GM06990 (cell line): ENCODE measurements around the gene VPS11.
A peak's percentile ranks its signal among the peaks of the same experiment; 100 is the strongest.

Source experiments
- DNase-seq: peaks from one replicate; pipeline ENCODE4 v3.0.0-alpha.2; 2011; ENCODE audit not compliant: insufficient read length; ENCODE audit errors: extremely low read depth
- H3K27me3 ChIP-seq: replicated peaks from 2 replicates; pipeline ENCODE4 v1.6.0; 2011; ENCODE audit warnings: low read length; ENCODE audit not compliant: control insufficient read depth, insufficient read depth
- H3K36me3 ChIP-seq: 2 replicates; pipeline ENCODE4 v1.5.1; 2011; ENCODE audit warnings: low read length; ENCODE audit not compliant: control insufficient read depth, insufficient read depth
- H3K4me3 ChIP-seq: replicated peaks from 2 replicates; pipeline ENCODE4 v1.5.1; 2011; ENCODE audit warnings: low read depth, mild to moderate bottlenecking, control low read depth, low read length
- CTCF ChIP-seq: IDR thresholded peaks from 2 replicates; pipeline ENCODE4 v1.5.1; 2011; ENCODE audit warnings: low read length, control low read depth, mild to moderate bottlenecking, inconsistent platforms; ENCODE audit not compliant: insufficient read depth, poor library complexity, severe bottlenecking

Gene VPS11

DNA sequence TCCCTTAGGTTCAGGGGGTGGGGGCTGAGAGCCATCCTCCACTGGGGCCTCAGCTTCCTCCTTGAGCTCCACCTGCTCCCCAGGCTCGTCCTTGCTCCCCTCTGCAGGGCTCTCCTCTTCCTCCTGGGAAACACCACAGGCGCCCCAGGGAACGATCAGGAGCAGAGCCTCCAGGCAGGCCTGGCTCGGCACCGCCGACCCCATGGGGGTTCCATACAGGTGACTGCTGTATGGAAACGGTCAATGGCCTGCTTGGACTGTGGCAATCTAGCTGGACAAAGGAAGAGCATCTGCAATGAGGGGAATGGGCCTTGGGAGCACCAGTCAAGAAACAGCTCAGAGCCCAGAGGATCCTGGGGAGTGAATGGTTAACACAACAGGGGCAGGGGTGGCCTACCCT is 18.5 kb upstream of the VPS11 start:
- H3K4me3 ChIP-seq, result no peak overlapping the region
- TF ChIP-seq CTCF, result no peak
- peaks cover 70% of the 10 kb centered on the region for H3K36me3 ChIP-seq
- H3K27me3 ChIP-seq, result no peaks in the 10 kb centered on the region
- DNase-seq, result no peak

DNA sequence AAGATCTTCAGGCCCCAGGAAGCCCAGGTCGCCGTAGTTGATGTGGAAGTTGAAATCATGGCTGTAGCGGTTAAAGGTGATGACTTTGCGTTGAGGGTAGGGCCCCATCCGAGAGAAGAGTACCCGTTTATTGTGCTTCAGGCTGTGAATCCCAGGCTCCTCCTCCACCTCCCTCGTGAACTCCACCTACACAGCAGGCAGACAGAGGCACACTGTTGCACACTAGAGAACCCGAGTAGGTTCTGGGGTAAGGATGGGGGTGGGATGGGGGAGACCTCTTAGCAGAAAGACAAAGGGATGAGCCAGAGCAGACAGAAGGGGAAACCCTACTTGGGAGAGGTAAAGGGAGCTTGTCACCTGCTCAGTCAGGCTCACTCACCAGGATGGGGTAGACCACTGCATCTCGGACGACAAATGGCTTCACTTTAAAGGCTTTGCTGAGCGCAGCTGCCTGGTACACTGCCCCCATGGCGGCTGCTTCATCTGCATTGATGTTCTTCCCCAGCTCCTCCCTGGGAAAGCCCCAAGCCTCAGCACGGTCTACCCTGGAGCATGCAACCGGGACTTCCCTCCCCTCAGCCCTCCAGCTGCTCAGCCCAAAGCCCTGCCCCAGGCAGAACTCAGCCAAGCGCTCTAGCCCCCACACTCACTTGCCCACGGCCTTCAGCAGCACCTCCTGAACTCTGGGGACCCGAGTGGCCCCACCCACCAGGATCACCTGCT is 16.0 kb upstream of the VPS11 start:
- peak; percentile 62 for DNase-seq
- H3K36me3 ChIP-seq, result peaks cover 63% of the 10 kb centered on the region

GRCh38 chr11:119052163-119052814 is 15.3 kb upstream of the VPS11 start:
- Histone ChIP-seq H3K4me3 (peak overlapping the region; percentile 28; the same call in 1 of the 2 replicates), H3K27me3 (no peaks in the 10 kb centered on the region), H3K36me3 (peaks cover 60% of the 10 kb centered on the region)
- TF ChIP-seq CTCF, result no peak
- no peak for DNase-seq

More for the DNA sequence above, 16.0 kb upstream of the VPS11 start:
- Histone ChIP-seq H3K27me3 (no peaks in the 10 kb centered on the region), H3K4me3 (peak overlapping the region; percentile 53)
- no peak for TF ChIP-seq CTCF

GRCh38 chr11:119054418-119054817 is 13.2 kb upstream of the VPS11 start:
- H3K36me3 ChIP-seq, result peaks cover 41% of the 10 kb centered on the region
- H3K27me3 ChIP-seq, result no peaks in the 10 kb centered on the region
- no peak for TF ChIP-seq CTCF
- DNase-seq, result no peak
- no peak overlapping the region for H3K4me3 ChIP-seq

GRCh38 chr11:119055901-119056300 is 11.7 kb upstream of the VPS11 start:
- Histone ChIP-seq H3K4me3 (peak overlapping the region; percentile 99), H3K36me3 (peaks cover 35% of the 10 kb centered on the region), H3K27me3 (no peaks in the 10 kb centered on the region)
- no peak for DNase-seq
- peak; percentile 24 for TF ChIP-seq CTCF
